WTC11 (cell line): ENCODE measurements around the gene CAMK2D. TPM values are rescaled to one million over a fixed set of nuclear protein-coding genes. Genes with fewer than 3 reads are reported as not detected.
A peak's percentile ranks its signal among the peaks of the same experiment; 100 is the strongest.

Experiments used
- CBFB ChIP-seq: sonication (generic); formaldehyde crosslinking; IDR thresholded peaks from 2 replicates; pipeline ENCODE4 v1.8.1; 2022; ENCODE audit warnings: mild to moderate bottlenecking, low read depth, missing genetic modification reagents
- E2F1 ChIP-seq: sonication (generic); formaldehyde crosslinking; IDR thresholded peaks from 2 replicates; pipeline ENCODE4 v1.8.0; 2022; ENCODE audit warnings: mild to moderate bottlenecking, missing genetic modification reagents
- E2F5 ChIP-seq: sonication (generic); formaldehyde crosslinking; IDR thresholded peaks from 2 replicates; pipeline ENCODE4 v1.8.1; 2022; ENCODE audit warnings: mild to moderate bottlenecking, moderate library complexity, missing genetic modification reagents
- EMX1 ChIP-seq: fragments of 250-450 bp; sonication (Bioruptor Pico); IDR thresholded peaks from 2 replicates; pipeline ENCODE4 v1.8.0; 2021; ENCODE audit warnings: mild to moderate bottlenecking
- FOXP1 ChIP-seq: sonication (generic); formaldehyde crosslinking; IDR thresholded peaks from 2 replicates; pipeline ENCODE4 v1.8.0; 2022; ENCODE audit warnings: missing genetic modification reagents, mild to moderate bottlenecking, moderate library complexity, borderline replicate concordance
- IRF2 ChIP-seq: sonication (generic); formaldehyde crosslinking; IDR thresholded peaks from 2 replicates; pipeline ENCODE4 v1.8.0; 2022; ENCODE audit warnings: low read depth, missing genetic modification reagents, borderline replicate concordance
- JAZF1 ChIP-seq: fragments of 250-450 bp; sonication (Bioruptor Pico); IDR thresholded peaks from 2 replicates; pipeline ENCODE4 v1.9.0; 2021; ENCODE audit warnings: moderate library complexity, mild to moderate bottlenecking, inconsistent platforms
- JUN ChIP-seq: sonication (generic); formaldehyde crosslinking; IDR thresholded peaks from 2 replicates; pipeline ENCODE4 v1.8.0; 2023; ENCODE audit warnings: mild to moderate bottlenecking, missing genetic modification reagents
- MYBL2 ChIP-seq: sonication (generic); formaldehyde crosslinking; IDR thresholded peaks from 2 replicates; pipeline ENCODE4 v1.8.1; 2023; ENCODE audit warnings: mild to moderate bottlenecking, moderate library complexity, missing genetic modification reagents
- NFYB ChIP-seq: sonication (generic); formaldehyde crosslinking; conservative IDR thresholded peaks from 2 replicates; pipeline ENCODE4 v1.8.0; 2022; ENCODE audit warnings: low read depth, missing genetic modification reagents
- NR2C2 ChIP-seq: sonication (generic); formaldehyde crosslinking; IDR thresholded peaks from 2 replicates; pipeline ENCODE4 v1.8.0; 2022; ENCODE audit warnings: mild to moderate bottlenecking, missing genetic modification reagents
- PRDM15 ChIP-seq: sonication (generic); formaldehyde crosslinking; IDR thresholded peaks from 2 replicates; pipeline ENCODE4 v1.8.0; 2022; ENCODE audit warnings: missing genetic modification reagents
- PRRX2 ChIP-seq: fragments of 250-450 bp; sonication (Bioruptor Pico); IDR thresholded peaks from 2 replicates; pipeline ENCODE4 v1.8.0; 2021; ENCODE audit warnings: mild to moderate bottlenecking
- SMAD3 ChIP-seq: sonication (generic); formaldehyde crosslinking; IDR thresholded peaks from 2 replicates; pipeline ENCODE4 v1.8.0; 2022; ENCODE audit warnings: missing genetic modification reagents, mild to moderate bottlenecking, borderline replicate concordance
- SOX15 ChIP-seq: fragments of 250-450 bp; sonication (Bioruptor Pico); IDR thresholded peaks from 2 replicates; pipeline ENCODE4 v1.9.0; 2021; ENCODE audit warnings: mild to moderate bottlenecking
- SP1 ChIP-seq: sonication (generic); formaldehyde crosslinking; conservative IDR thresholded peaks from 2 replicates; pipeline ENCODE4 v1.8.1; 2022; ENCODE audit warnings: missing genetic modification reagents
- TCF7 ChIP-seq: sonication (generic); formaldehyde crosslinking; IDR thresholded peaks from 2 replicates; pipeline ENCODE4 v1.8.0; 2022; ENCODE audit warnings: mild to moderate bottlenecking, low read depth, missing genetic modification reagents, moderate library complexity
- TEAD1 ChIP-seq: sonication (generic); formaldehyde crosslinking; IDR thresholded peaks from 2 replicates; pipeline ENCODE4 v1.8.0; 2022; ENCODE audit warnings: mild to moderate bottlenecking, missing genetic modification reagents
- TEAD4 ChIP-seq: sonication (generic); formaldehyde crosslinking; IDR thresholded peaks from 2 replicates; pipeline ENCODE4 v1.8.0; 2022; ENCODE audit warnings: mild to moderate bottlenecking, missing genetic modification reagents
- ZNF138 ChIP-seq: sonication (generic); formaldehyde crosslinking; conservative IDR thresholded peaks from 2 replicates; pipeline ENCODE4 v1.8.1; 2022; ENCODE audit warnings: mild to moderate bottlenecking, moderate library complexity, missing genetic modification reagents
- ZNF281 ChIP-seq: sonication (generic); formaldehyde crosslinking; IDR thresholded peaks from 2 replicates; pipeline ENCODE4 v1.8.0; 2023; ENCODE audit warnings: mild to moderate bottlenecking, missing genetic modification reagents
- ZNF423 ChIP-seq: fragments of 250-450 bp; sonication (Bioruptor Pico); IDR thresholded peaks from 2 replicates; pipeline ENCODE4 v2.1.2; 2022; ENCODE audit warnings: mild to moderate bottlenecking, moderate library complexity
- total RNA-seq: library from RNA; stranded (reverse); gene quantifications from 3 replicates; pipeline ENCODE4 v1.2.3, GENCODE V29; 2021
- TF ChIP-seq, protein P1 (sequence below): fragments of 250-450 bp; sonication (Bioruptor Pico); conservative IDR thresholded peaks from 2 replicates; pipeline ENCODE4 v1.9.0; 2021; ENCODE audit warnings: mild to moderate bottlenecking
- TF ChIP-seq, protein P2 (sequence below): sonication (generic); formaldehyde crosslinking; conservative IDR thresholded peaks from 2 replicates; pipeline ENCODE4 v1.8.1; 2022; ENCODE audit warnings: mild to moderate bottlenecking, missing genetic modification reagents
- TF ChIP-seq, protein P3 (sequence below): fragments of 200-600 bp; IDR thresholded peaks from 2 replicates; pipeline ENCODE4 v1.8.0; 2022; ENCODE audit warnings: antibody characterized with exemption
- TF ChIP-seq, protein P4 (sequence below): sonication (generic); formaldehyde crosslinking; IDR thresholded peaks from 2 replicates; pipeline ENCODE4 v1.8.1; 2023; ENCODE audit warnings: mild to moderate bottlenecking, missing genetic modification reagents, moderate library complexity
- TF ChIP-seq, protein P5 (sequence below): sonication (generic); formaldehyde crosslinking; IDR thresholded peaks from 2 replicates; pipeline ENCODE4 v1.8.0; 2023; ENCODE audit warnings: missing genetic modification reagents

The CAMK2D gene
- total RNA-seq, 1 experiment from 2014 or later = 16.5 TPM

DNA sequence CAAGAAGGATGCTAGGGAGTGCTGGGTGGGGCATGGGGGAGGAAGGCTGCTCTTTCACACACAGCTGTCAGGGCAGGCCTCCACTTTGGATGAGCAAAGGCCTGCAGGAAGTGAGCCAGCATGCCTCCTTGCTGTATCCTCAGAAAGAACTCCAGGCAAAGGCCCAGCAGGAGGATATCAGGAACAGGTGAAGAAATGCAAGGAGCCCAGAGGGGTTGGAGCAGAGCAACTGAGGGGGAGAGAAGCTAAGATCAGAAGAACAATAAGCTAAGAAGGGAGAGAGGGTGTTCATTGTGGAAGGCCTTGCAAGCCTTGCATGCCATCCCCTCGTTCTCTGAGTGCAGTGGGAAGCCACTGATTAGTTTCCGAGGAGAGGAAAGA, 115.1 kb downstream of the CAMK2D start (continued):
- TF ChIP-seq, protein P1, sequence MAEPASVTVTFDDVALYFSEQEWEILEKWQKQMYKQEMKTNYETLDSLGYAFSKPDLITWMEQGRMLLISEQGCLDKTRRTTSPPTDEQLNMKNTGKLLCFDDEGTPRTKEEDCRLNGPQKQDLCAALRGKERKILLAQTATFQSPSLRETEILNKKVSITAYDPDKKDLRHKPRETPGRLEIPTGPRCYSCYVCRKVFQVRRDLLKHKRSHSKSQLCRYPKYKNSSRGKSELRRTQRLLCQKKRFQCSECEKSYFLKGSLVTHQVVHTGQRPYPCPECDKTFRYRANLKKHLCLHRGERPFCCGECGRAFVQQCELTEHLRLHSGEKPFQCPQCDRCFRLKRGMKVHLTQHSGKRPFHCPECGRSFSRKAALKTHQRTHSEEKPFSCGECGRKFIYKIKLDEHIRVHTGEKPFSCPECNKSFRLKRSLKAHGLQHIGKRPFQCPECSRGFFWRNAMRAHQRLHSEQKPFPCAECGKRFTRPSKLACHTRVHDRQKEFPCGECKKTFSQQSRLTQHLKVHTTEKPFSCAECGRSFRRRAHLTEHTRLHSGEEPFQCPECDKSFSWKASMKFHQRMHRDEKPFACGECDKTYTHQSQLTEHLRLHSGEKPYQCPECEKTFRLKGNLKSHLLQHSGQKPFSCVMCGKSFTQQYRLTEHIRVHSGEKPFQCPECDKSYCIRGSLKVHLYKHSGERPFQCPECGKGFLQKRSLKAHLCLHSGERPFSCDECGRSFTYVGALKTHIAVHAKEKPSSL = no peak
- TF ChIP-seq JAZF1 (CRISPR knock-in tag) (no peak), EMX1 (no peak), ZNF138 (CRISPR knock-in tag) (no peak), JUN (no peak), SOX15 (CRISPR knock-in tag) (no peak), PRRX2 (CRISPR knock-in tag) (peak; percentile 78; the same call in 1 of the 2 replicates), TEAD4 (CRISPR knock-in tag) (no peak), PRDM15 (CRISPR knock-in tag) (no peak), IRF2 (CRISPR knock-in tag) (no peak), CBFB (CRISPR knock-in tag) (no peak), SMAD3 (CRISPR knock-in tag) (no peak), ZNF281 (CRISPR knock-in tag) (peak; percentile 56; the same call in 1 of the 2 replicates), TEAD1 (CRISPR knock-in tag) (no peak), ZNF423 (CRISPR knock-in tag) (peak; percentile 68), TCF7 (CRISPR knock-in tag) (no peak), E2F5 (CRISPR knock-in tag) (no peak), NR2C2 (CRISPR knock-in tag) (no peak), NFYB (CRISPR knock-in tag) (no peak), FOXP1 (CRISPR knock-in tag) (no peak), SP1 (CRISPR knock-in tag) (0 out of 2 replicates have a peak, but pooled peaks have one; percentile 27), MYBL2 (CRISPR knock-in tag) (no peak), E2F1 (no peak)
- TF ChIP-seq, protein P2, sequence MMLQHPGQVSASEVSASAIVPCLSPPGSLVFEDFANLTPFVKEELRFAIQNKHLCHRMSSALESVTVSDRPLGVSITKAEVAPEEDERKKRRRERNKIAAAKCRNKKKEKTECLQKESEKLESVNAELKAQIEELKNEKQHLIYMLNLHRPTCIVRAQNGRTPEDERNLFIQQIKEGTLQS (CRISPR knock-in tag) = no peak
- TF ChIP-seq, protein P3, sequence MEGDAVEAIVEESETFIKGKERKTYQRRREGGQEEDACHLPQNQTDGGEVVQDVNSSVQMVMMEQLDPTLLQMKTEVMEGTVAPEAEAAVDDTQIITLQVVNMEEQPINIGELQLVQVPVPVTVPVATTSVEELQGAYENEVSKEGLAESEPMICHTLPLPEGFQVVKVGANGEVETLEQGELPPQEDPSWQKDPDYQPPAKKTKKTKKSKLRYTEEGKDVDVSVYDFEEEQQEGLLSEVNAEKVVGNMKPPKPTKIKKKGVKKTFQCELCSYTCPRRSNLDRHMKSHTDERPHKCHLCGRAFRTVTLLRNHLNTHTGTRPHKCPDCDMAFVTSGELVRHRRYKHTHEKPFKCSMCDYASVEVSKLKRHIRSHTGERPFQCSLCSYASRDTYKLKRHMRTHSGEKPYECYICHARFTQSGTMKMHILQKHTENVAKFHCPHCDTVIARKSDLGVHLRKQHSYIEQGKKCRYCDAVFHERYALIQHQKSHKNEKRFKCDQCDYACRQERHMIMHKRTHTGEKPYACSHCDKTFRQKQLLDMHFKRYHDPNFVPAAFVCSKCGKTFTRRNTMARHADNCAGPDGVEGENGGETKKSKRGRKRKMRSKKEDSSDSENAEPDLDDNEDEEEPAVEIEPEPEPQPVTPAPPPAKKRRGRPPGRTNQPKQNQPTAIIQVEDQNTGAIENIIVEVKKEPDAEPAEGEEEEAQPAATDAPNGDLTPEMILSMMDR = no peak
- TF ChIP-seq, protein P4, sequence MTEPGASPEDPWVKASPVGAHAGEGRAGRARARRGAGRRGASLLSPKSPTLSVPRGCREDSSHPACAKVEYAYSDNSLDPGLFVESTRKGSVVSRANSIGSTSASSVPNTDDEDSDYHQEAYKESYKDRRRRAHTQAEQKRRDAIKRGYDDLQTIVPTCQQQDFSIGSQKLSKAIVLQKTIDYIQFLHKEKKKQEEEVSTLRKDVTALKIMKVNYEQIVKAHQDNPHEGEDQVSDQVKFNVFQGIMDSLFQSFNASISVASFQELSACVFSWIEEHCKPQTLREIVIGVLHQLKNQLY (CRISPR knock-in tag) = no peak
- TF ChIP-seq, protein P5, sequence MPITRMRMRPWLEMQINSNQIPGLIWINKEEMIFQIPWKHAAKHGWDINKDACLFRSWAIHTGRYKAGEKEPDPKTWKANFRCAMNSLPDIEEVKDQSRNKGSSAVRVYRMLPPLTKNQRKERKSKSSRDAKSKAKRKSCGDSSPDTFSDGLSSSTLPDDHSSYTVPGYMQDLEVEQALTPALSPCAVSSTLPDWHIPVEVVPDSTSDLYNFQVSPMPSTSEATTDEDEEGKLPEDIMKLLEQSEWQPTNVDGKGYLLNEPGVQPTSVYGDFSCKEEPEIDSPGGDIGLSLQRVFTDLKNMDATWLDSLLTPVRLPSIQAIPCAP (CRISPR knock-in tag) = no peak
